Psoas muscle (tissue), 8 donors: ENCODE measurements around the gene PIM1. TPM values are rescaled to one million over a fixed set of nuclear protein-coding genes. Genes with fewer than 3 reads are reported as not detected.
"Not testable (repeated sequence)": the region's sequence is repeated elsewhere in the genome, so short reads cannot be mapped to it uniquely, and the experiment has no call there.

Source experiments
- ATAC-seq, 4 donors: fragments of 200-7000 bp; cut with Tn5 transposase; one replicate each; pipeline ENCODE4 v1.9.1; 2020; ENCODE audit warnings: moderate library complexity in 3 of 4, mild to moderate bottlenecking in 2 of 4
- DNase-seq, 2 donors: peaks; one replicate each; pipeline ENCODE4 v3.0.0-alpha.2; 2020
- H3K27ac ChIP-seq: fragments of 200-600 bp; one replicate; pipeline ENCODE4 v1.8.0; 2022
- H3K27me3 ChIP-seq, 3 donors: fragments of 200-600 bp in 1 of 3; one replicate each; pipeline versions ENCODE4 v1.6.1 to v1.8.0; 2013 to 2022; ENCODE audit warnings: low read length in 2 of 3, mild to moderate bottlenecking in 2 of 3, moderate library complexity in 1 of 3; ENCODE audit not compliant: insufficient read depth in 3 of 3
- H3K36me3 ChIP-seq, 2 donors: fragments of 200-600 bp in 1 of 2; one replicate each; pipeline versions ENCODE4 v1.6.1 to v1.8.0; 2013 to 2022; ENCODE audit warnings: low read depth in 1 of 2, mild to moderate bottlenecking in 1 of 2, moderate library complexity in 1 of 2; ENCODE audit not compliant: insufficient read depth in 1 of 2
- H3K4me1 ChIP-seq: fragments of 200-600 bp; one replicate; pipeline ENCODE4 v1.8.0; 2022
- H3K4me3 ChIP-seq: fragments of 200-600 bp; one replicate; pipeline ENCODE4 v1.8.0; 2022; ENCODE audit warnings: mild to moderate bottlenecking
- H3K9me3 ChIP-seq: fragments of 200-600 bp; one replicate; pipeline ENCODE4 v1.8.0; 2022
- WGBS, 3 donors: extraction: QIAGEN DNeasy Blood & Tissue Kit; methylation state at CpG; one replicate each; pipeline versions ENCODE4 v1.1.6 to v1.1.7; 2013; 5-methylcytosine and 5-hydroxymethylcytosine counted together
- intact Hi-C, 2 donors: fragments of 100-400 bp; cut with DNase I; formaldehyde crosslinking; loops; one replicate each; pipeline versions ENCODE4 v1.11.0 to v1.14.2; 2022
- polyA plus RNA-seq, 3 donors: library from polyadenylated mRNA; stranded (reverse); fragments of 200-250 nt; gene quantifications; one replicate each; pipeline ENCODE4 v1.2.3, GENCODE V29; 2013
- total RNA-seq, 4 donors: library from RNA; stranded (reverse); fragmentation: NEBNext Ultra II Directional in 2 of 4; extraction: Animal tissue kit (Norgen Biotek cat#: 25700) in 2 of 4; gene quantifications; one replicate each; pipeline versions ENCODE4 v1.2.1 to v1.2.4, GENCODE V29; 2021 to 2023
- TF ChIP-seq, protein P1 (sequence below): fragments of 200-600 bp; IDR thresholded peaks from one replicate; pipeline ENCODE4 v1.8.0; 2022; ENCODE audit warnings: antibody characterized with exemption
- donor health status: healthy with polysubstance abuse.
- donor health status: DM: no; HTN: no; CAD: no; lungs with moderate emphysema.
- donor health status: Bipolar disorder and iron deficiency.
- donor health status: healthy.
- donor health status: DM: yes; HTN: yes; CAD: no.
- donor health status: DM: no; HTN: no; CAD: no.
- donor health status: DM: no; HTN: no; CAD: no.
- donor health status: DM: yes; HTN: yes; CAD: no.

Gene PIM1
- total and polyA plus RNA-seq, 7 donors, result 2.8 to 45.5 (median 18.0) TPM

DNA sequence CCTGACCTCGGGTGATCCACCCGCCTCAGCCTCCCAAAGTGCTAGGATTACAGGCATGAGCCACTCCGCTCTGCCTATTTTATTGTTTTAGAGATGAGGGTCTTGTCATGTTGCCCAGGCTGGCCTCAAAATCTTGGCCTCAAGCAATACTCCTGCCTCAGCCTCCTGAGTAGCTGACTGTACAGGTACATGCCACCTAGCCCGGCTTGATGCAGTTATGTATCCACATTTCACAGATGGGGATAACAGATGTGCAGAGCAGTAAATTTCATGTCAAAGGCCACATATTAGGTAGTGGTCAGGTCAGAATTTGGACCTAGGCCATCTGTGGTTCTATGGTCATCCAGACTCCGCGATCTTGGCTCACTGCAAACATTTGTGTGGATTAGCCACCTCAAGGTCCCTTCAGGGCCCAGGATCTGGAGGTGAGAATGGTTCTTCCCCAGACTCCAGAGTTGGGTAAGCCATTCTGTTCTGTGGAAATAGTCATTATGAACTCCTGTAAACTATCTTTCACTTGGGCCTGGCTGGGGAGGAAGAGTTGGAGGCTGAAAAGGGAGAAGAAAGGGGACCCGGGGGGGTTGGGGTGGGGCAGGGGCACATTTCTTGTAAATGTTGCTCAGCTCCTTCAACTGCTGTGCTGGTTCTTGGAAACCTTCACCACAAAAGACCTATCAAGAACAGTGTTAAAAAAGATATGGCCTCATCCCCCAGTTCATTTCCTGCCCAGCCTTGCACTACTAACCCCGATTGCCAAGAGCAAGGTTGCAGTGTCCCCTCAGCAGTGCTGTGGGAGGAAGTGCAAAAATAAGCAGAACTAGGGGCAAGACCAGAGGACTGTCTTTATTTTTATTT lies 13.0 kb downstream of the PIM1 start:
- TF ChIP-seq, protein P1, sequence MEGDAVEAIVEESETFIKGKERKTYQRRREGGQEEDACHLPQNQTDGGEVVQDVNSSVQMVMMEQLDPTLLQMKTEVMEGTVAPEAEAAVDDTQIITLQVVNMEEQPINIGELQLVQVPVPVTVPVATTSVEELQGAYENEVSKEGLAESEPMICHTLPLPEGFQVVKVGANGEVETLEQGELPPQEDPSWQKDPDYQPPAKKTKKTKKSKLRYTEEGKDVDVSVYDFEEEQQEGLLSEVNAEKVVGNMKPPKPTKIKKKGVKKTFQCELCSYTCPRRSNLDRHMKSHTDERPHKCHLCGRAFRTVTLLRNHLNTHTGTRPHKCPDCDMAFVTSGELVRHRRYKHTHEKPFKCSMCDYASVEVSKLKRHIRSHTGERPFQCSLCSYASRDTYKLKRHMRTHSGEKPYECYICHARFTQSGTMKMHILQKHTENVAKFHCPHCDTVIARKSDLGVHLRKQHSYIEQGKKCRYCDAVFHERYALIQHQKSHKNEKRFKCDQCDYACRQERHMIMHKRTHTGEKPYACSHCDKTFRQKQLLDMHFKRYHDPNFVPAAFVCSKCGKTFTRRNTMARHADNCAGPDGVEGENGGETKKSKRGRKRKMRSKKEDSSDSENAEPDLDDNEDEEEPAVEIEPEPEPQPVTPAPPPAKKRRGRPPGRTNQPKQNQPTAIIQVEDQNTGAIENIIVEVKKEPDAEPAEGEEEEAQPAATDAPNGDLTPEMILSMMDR, result no peak
- no peaks in the 10 kb centered on the region for H3K36me3 ChIP-seq
- H3K4me3 ChIP-seq, result no peak overlapping the region
- intact Hi-C loops, result no loop called here
- H3K4me1 ChIP-seq, result no peaks in the 10 kb centered on the region
- ATAC-seq, result peak in 3 of 4 donors; percentile 41 to 49 (median 49)
- H3K27ac ChIP-seq, result no peak overlapping the region
- no peaks in the 10 kb centered on the region for H3K9me3 ChIP-seq
- H3K27me3 ChIP-seq, result peaks cover 0 to 2% (median 0%) of the 10 kb centered on the region in 3 donors
- DNase-seq, result no peak
- WGBS, 3 donors, result 78 to 83% (median 83%) methylated on average over 8 of the region's 8 CpGs

DNA sequence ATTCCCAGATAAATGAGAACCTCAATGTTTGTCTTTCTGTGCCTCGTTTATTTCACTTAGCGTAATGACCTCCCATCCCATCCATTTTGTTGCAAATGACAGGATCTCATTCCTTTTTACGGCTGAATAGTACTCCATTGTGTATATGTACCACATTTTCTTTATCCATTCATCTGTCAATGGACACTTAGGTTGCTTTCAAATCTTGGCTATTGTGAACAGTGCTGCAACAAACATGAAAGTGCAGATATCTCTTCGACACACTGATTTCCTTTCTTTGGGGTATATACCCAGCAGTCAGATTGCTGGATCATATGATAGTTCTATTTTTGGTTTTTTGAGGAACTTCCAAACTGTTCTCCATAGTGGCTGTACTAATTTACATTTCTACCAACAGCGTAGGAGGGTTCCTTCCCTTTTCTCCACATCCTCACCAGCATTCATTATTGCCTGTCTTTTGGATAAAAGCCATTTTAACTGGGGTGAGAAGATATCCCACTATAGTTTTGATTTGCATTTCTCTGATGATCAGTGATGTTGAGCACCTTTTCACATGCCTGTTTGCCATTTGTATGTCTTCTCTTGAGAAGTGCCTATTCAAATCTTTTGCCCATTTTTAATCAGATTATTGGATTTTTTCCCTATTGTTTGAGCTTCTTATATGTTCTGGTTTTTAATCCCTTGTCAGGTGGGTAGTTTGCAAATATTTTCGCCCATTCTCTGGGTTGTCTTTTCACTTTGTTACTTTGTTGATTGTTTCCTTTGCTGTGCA lies 16.2 kb downstream of the PIM1 start:
- 85 to 92% (median 89%) methylated on average over 6 of the region's 6 CpGs for WGBS, 3 donors
- ATAC-seq, H3K27ac ChIP-seq, intact Hi-C loops, H3K27me3 ChIP-seq, H3K4me1 ChIP-seq, H3K9me3 ChIP-seq, H3K4me3 ChIP-seq, H3K36me3 ChIP-seq, DNase-seq: not testable (repeated sequence)

DNA sequence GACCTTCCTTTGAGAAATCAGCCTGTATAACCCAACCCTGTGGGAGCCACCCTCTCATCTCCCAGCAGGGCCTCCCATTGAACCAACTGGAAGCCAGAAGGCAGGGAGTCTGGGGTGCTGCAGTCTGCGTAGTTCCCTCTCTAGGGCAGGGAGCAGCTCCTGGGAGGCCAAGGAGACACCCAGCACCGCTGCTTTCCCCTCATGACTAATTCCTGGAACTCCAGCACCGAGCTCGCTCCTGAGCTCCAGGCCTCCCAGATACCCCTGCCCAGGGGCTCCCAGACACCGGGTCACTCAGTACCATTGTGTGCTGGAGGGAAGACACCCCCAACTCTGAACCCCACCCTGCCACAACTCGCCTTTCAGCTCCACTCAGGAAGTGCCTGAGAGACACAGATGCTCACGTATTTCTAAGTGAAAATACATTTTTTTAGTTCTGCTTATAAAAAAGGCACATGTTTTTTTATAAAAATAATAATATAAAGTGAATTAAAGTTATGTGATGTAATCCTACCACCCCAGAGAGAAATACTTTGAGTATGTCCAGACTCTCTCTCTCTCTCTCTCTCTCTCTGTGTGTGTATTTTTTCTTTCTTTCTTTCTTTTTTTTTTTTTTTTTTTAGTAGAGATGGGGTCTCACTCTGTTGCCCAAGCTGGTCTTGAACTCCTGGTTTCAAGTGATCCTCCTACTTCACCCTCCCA lies 17.5 kb downstream of the PIM1 start:
- H3K27ac ChIP-seq, result no peak overlapping the region
- ATAC-seq (no peak), DNase-seq (no peak)
- H3K9me3 ChIP-seq, result no peaks in the 10 kb centered on the region
- TF ChIP-seq, protein P1, result no peak
- intact Hi-C loops, result no loop called here
- H3K27me3 ChIP-seq, result peaks cover 0 to 2% (median 0%) of the 10 kb centered on the region in 3 donors
- no peaks in the 10 kb centered on the region for H3K4me1 ChIP-seq
- H3K4me3 ChIP-seq, result no peak overlapping the region
- no peaks in the 10 kb centered on the region for H3K36me3 ChIP-seq
- WGBS, 3 donors, result 68 to 77% (median 73%) methylated on average over 7 of the region's 7 CpGs

DNA sequence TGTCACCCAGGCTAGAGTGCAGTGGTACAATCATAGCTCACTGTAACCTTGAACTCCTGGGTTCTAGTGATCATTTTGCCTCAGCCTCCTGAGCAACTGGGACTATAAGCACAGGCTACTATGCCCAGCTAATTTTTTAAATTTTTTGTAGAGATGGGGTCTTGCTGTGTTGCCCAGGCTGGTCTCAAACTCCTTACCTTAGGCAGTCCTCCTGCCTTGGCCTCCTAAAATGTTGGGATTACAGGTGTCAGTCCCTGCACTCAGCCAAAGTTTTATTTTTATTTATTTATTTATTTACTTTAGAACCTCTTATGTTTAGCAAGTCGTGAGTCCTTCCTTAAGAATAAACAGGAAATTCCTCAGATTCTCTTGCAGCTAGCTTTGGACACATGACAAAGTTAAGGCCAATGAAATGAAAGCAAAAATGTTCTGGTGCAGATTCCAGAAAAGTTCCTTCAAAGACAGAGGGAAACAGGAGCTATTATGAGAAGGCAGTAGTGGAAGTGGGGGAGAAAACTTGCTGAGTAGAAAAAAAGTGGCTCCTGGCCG lies 19.1 kb downstream of the PIM1 start:
- H3K27me3 ChIP-seq, result peaks cover 0 to 2% (median 0%) of the 10 kb centered on the region in 3 donors
- H3K4me3 ChIP-seq, result no peak overlapping the region
- no peaks in the 10 kb centered on the region for H3K4me1 ChIP-seq
- DNase-seq (no peak), ATAC-seq (no peak)
- no peak overlapping the region for H3K27ac ChIP-seq
- intact Hi-C loops, result no loop called here
- no peaks in the 10 kb centered on the region for H3K9me3 ChIP-seq
- no peaks in the 10 kb centered on the region for H3K36me3 ChIP-seq
- WGBS, 3 donors, result 61 to 66% (median 66%) methylated on average over 1 to 2 of the region's 2 CpGs
- TF ChIP-seq, protein P1, result no peak
